Endodermal cell (in vitro differentiated cells): ENCODE measurements around the gene CZIB. TPM values are rescaled to one million over a fixed set of nuclear protein-coding genes. Genes with fewer than 3 reads are reported as not detected.

Experiments used
- DNase-seq: peaks from one replicate; pipeline ENCODE4 v3.0.0-alpha.2; 2017
- H3K27ac ChIP-seq: 2 replicates; pipeline ENCODE4 v1.5.1; 2013; ENCODE audit warnings: mild to moderate bottlenecking, low read depth, low read length, moderate library complexity
- H3K27me3 ChIP-seq: 2 replicates; pipeline ENCODE4 v1.6.1; 2013; ENCODE audit warnings: mild to moderate bottlenecking, low read length, moderate library complexity; ENCODE audit not compliant: insufficient read depth, control insufficient read depth, poor library complexity, severe bottlenecking
- H3K36me3 ChIP-seq: 2 replicates; pipeline ENCODE4 v1.7.0; 2013; ENCODE audit warnings: mild to moderate bottlenecking, low read length, moderate library complexity; ENCODE audit not compliant: control insufficient read depth, insufficient read depth
- H3K4me1 ChIP-seq: one replicate; pipeline ENCODE4 v1.7.0; 2013; ENCODE audit warnings: low read length; ENCODE audit not compliant: control insufficient read depth, insufficient read depth
- H3K4me3 ChIP-seq: 2 replicates; pipeline ENCODE4 v1.5.1; 2013; ENCODE audit warnings: mild to moderate bottlenecking, low read length, moderate library complexity
- H3K9ac ChIP-seq: 2 replicates; pipeline ENCODE4 v1.6.1; 2013; ENCODE audit warnings: mild to moderate bottlenecking, low read length, moderate library complexity; ENCODE audit not compliant: poor library complexity, severe bottlenecking; ENCODE audit errors: extremely low read depth
- H3K9me3 ChIP-seq: 2 replicates; pipeline ENCODE4 v1.6.1; 2013; ENCODE audit warnings: mild to moderate bottlenecking, low read length, moderate library complexity; ENCODE audit not compliant: control insufficient read depth
- H3K27ac Mint-ChIP-seq: 2 replicates; pipeline ENCODE4 v1.8.0; 2020; ENCODE audit warnings: mixed read lengths
- H3K27me3 Mint-ChIP-seq: 2 replicates; pipeline ENCODE4 v1.8.0; 2021; ENCODE audit warnings: mild to moderate bottlenecking, mixed read lengths; ENCODE audit not compliant: insufficient read depth
- H3K36me3 Mint-ChIP-seq: 2 replicates; pipeline ENCODE4 v1.8.0; 2020; ENCODE audit warnings: low read depth, mixed read lengths
- H3K4me1 Mint-ChIP-seq: 2 replicates; pipeline ENCODE4 v1.8.0; 2020; ENCODE audit warnings: mixed read lengths
- H3K4me3 Mint-ChIP-seq: 2 replicates; pipeline ENCODE4 v1.8.0; 2020; ENCODE audit warnings: mild to moderate bottlenecking, moderate library complexity, mixed read lengths
- H3K9me3 Mint-ChIP-seq: 2 replicates; pipeline ENCODE4 v1.8.0; 2020; ENCODE audit warnings: mild to moderate bottlenecking, mixed read lengths
- CTCF ChIP-seq: fragments of 200-600 bp; sonication (generic); conservative IDR thresholded peaks from 2 replicates; pipeline ENCODE4 v1.5.0; 2021; ENCODE audit warnings: antibody characterized with exemption, mild to moderate bottlenecking
- WGBS, 2 experiments: methylation state at CpG; one replicate each; pipeline versions ENCODE4 v1.1.5 to v1.1.7; 2013; ENCODE audit warnings: missing lambda C conversion rate in 2 of 2, mixed read lengths in 1 of 2; ENCODE audit not compliant: insufficient coverage in 1 of 2, insufficient read length in 1 of 2; 5-methylcytosine and 5-hydroxymethylcytosine counted together
- total RNA-seq, 2 donors: library from RNA; stranded (reverse); fragmentation: NEBNext Ultra II Directional in 1 of 2; extraction: Animal tissue kit (Norgen Biotek cat#: 25700) in 1 of 2; gene quantifications; 2 replicates in 1 of 2; 3 replicates in 1 of 2; pipeline ENCODE4 v1.2.1, GENCODE V29; 2021

CZIB gene
- total RNA-seq, 2 donors from 2014 or later, result 64.4 to 74.2 TPM

DNA sequence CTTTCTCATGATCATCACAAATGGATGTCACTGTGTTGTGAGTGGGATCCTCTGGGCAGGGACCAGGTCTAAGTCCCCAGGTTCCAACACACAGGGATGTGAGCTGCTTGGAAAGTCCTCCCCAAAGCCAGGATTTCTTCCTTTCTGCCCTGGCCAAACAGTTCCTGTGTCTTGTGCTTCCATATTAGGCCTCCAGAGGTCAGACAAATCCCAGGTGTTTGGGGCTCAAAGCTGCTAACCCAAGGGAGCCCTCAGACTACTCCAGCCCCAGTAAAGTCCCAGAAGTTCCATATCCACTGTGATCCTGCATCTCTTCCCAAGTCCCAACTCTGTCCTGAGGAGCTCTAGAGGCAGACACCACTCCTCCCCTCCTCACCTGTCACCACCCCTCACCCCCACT lies 45.6 kb upstream of the CZIB start:
- no peaks in the 10 kb centered on the region for H3K27me3 Mint-ChIP-seq
- DNase-seq, result peak; percentile 71
- H3K27me3 ChIP-seq, result no peaks in the 10 kb centered on the region

GRCh38 chr1:53265581-53265980 lies 45.1 kb upstream of the CZIB start:
- WGBS, 2 experiments, result 93 to 100% methylated on average over 2 to 3 of the region's 4 CpGs
- Mint-ChIP-seq H3K36me3 (peaks cover 57% of the 10 kb centered on the region), H3K9me3 (no peaks in the 10 kb centered on the region), H3K27ac (no peak overlapping the region), H3K27me3 (no peaks in the 10 kb centered on the region), H3K4me1 (no peaks in the 10 kb centered on the region), H3K4me3 (no peak overlapping the region)
- no peak overlapping the region for H3K4me3 ChIP-seq
- no peak overlapping the region for H3K9ac ChIP-seq
- H3K36me3 ChIP-seq, result peaks cover 72% of the 10 kb centered on the region
- no peak for TF ChIP-seq CTCF
- H3K4me1 ChIP-seq, result no peaks in the 10 kb centered on the region
- H3K27ac ChIP-seq, result no peak overlapping the region
- no peaks in the 10 kb centered on the region for H3K27me3 ChIP-seq
- no peaks in the 10 kb centered on the region for H3K9me3 ChIP-seq
- DNase-seq, result no peak

More for the DNA sequence above, 45.6 kb upstream of the CZIB start:
- peaks cover 72% of the 10 kb centered on the region for H3K36me3 ChIP-seq
- TF ChIP-seq CTCF, result peak; percentile 72
- H3K36me3 Mint-ChIP-seq, result peaks cover 57% of the 10 kb centered on the region
- H3K9me3 Mint-ChIP-seq, result no peaks in the 10 kb centered on the region
- no peaks in the 10 kb centered on the region for H3K9me3 ChIP-seq
- H3K4me3 Mint-ChIP-seq, result no peak overlapping the region
- H3K9ac ChIP-seq, result no peak overlapping the region
- H3K27ac ChIP-seq, result no peak overlapping the region
- no peak overlapping the region for H3K4me3 ChIP-seq
- no peaks in the 10 kb centered on the region for H3K4me1 Mint-ChIP-seq
- no peaks in the 10 kb centered on the region for H3K4me1 ChIP-seq
- no peak overlapping the region for H3K27ac Mint-ChIP-seq

DNA sequence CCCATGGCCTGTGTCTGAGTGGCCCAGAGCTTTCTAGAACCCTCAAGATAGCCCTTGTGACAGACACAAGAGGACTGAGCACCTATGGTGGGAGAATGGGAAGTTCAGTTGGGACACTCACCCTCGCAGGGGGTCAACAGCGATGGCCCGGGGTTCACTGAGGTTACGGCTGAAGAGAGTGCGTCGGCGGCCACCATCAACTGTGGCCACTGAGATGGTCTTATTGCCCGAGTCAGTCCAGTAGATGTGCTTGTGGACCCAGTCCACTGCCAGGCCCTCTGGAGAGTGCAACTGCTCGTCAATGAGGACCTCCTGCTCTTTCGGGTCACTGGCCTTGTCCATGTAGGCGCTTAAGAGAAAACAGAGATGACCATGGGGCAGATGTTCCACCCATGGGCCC lies 43.6 kb upstream of the CZIB start:
- WGBS, 2 experiments, result 95 to 97% methylated on average over 5 to 11 of the region's 11 CpGs
- H3K36me3 ChIP-seq, result peaks cover 73% of the 10 kb centered on the region
- DNase-seq, result no peak
- no peak overlapping the region for H3K4me3 Mint-ChIP-seq
- H3K27me3 Mint-ChIP-seq, result no peaks in the 10 kb centered on the region
- no peak overlapping the region for H3K9ac ChIP-seq
- no peaks in the 10 kb centered on the region for H3K9me3 Mint-ChIP-seq
- no peak overlapping the region for H3K27ac Mint-ChIP-seq
- no peak overlapping the region for H3K4me3 ChIP-seq
- no peaks in the 10 kb centered on the region for H3K27me3 ChIP-seq
- no peaks in the 10 kb centered on the region for H3K9me3 ChIP-seq
- H3K4me1 Mint-ChIP-seq, result no peaks in the 10 kb centered on the region
- no peak overlapping the region for H3K27ac ChIP-seq
- H3K36me3 Mint-ChIP-seq, result peaks cover 61% of the 10 kb centered on the region
- no peaks in the 10 kb centered on the region for H3K4me1 ChIP-seq
- no peak for TF ChIP-seq CTCF
